K562 (cell line): ENCODE data around the gene ACSL3. TPM values are rescaled to one million over a fixed set of nuclear protein-coding genes. Genes with fewer than 3 reads are reported as not detected.

Experiments
- ATAC-seq: fragments of 200-7000 bp; cut with Tn5 transposase; 3 replicates; pipeline ENCODE4 v1.9.1; 2020; ENCODE audit warnings: moderate library complexity
- BruUV-seq: library from RNA; stranded (reverse); fragments of 400-500 nt; replicated peaks from 2 replicates; lab custom pipeline; 2021; lab: Mats Ljungman, UMichigan
- CTCF ChIA-PET: fragments of 300-600 bp; formaldehyde crosslinking; extraction: SDS; loops from one replicate; lab custom pipeline; 2021; ENCODE audit warnings: low intra/inter-chr PET ratio; lab: Yijun Ruan, JAX
- POLR2A ChIA-PET: fragments of 300-600, 350-650 bp; sonication (Branson Sonifier 250); formaldehyde crosslinking; extraction: SDS; loops from one replicate; lab custom pipeline; 2021; ENCODE audit warnings: antibody characterized with exemption, inconsistent platforms; lab: Yijun Ruan, JAX
- DNase-seq, 4 experiments: peaks; one replicate each; pipeline versions ENCODE4 v3.0.0 to v3.0.0-alpha.2; 2011 to 2018; ENCODE audit warnings: low spot score in 3 of 4, mixed read lengths in 3 of 4; ENCODE audit errors: extremely low read depth in 1 of 4
- FAIRE-seq: peaks from 2 replicates; lab custom pipeline; 2011; peaks lifted over from hg19 to GRCh38; lab: Jason Lieb, UNC
- H2AFZ ChIP-seq: 2 replicates; pipeline ENCODE4 v1.6.0; 2011; ENCODE audit warnings: low read depth, low read length, control low read depth, inconsistent platforms
- H3K27ac ChIP-seq: fragments of 200-600 bp; 3 replicates; pipeline ENCODE4 v1.8.0; 2011; ENCODE audit warnings: low read depth, mild to moderate bottlenecking, control low read depth, inconsistent platforms, low read length, moderate library complexity, mixed read lengths; ENCODE audit errors: extremely low read depth
- H3K27me3 ChIP-seq, 2 experiments: fragments of 300-600 bp in 1 of 2; 2 replicates in 1 of 2; 3 replicates in 1 of 2; pipeline versions ENCODE4 v1.6.0 to v1.8.0; 2011; ENCODE audit warnings: inconsistent platforms in 2 of 2, low read length in 2 of 2, mild to moderate bottlenecking in 1 of 2, mixed read lengths in 1 of 2, moderate library complexity in 1 of 2; ENCODE audit not compliant: control insufficient read depth in 2 of 2, insufficient read depth in 2 of 2
- H3K36me3 ChIP-seq: fragments of 300-600 bp; 3 replicates; pipeline ENCODE4 v1.8.0; 2011; ENCODE audit warnings: mild to moderate bottlenecking, low read length, inconsistent platforms; ENCODE audit not compliant: control insufficient read depth, insufficient read depth
- H3K4me1 ChIP-seq, 2 experiments: fragments of 200-600 bp in 1 of 2; replicated peaks in 1 of 2; 2 replicates in 1 of 2; 3 replicates in 1 of 2; pipeline versions ENCODE4 v1.5.1 to v1.8.0; 2011; ENCODE audit warnings: inconsistent platforms in 2 of 2, low read length in 2 of 2, mild to moderate bottlenecking in 1 of 2, mixed read lengths in 1 of 2, moderate library complexity in 1 of 2; ENCODE audit not compliant: control insufficient read depth in 2 of 2, insufficient read depth in 2 of 2
- H3K4me2 ChIP-seq: 2 replicates; pipeline ENCODE4 v1.6.1; 2011; ENCODE audit warnings: low read length, control low read depth, inconsistent platforms, mixed read lengths; ENCODE audit not compliant: insufficient read depth
- H3K4me3 ChIP-seq: fragments of 200-600 bp; sonication (generic), shearing (Covaris generic); 2 replicates; pipeline ENCODE4 v1.5.1; 2016; ENCODE audit warnings: control low read depth, inconsistent platforms
- H3K79me2 ChIP-seq: fragments of 200-600 bp; 3 replicates; pipeline ENCODE4 v1.8.0; 2011; ENCODE audit warnings: low read length, inconsistent platforms; ENCODE audit not compliant: control insufficient read depth, insufficient read depth
- H3K9ac ChIP-seq, 2 experiments: 2 replicates each; pipeline versions ENCODE4 v1.6.0 to v1.6.1; 2011; ENCODE audit warnings: low read depth in 2 of 2, low read length in 2 of 2, control low read depth in 1 of 2, inconsistent platforms in 1 of 2, mild to moderate bottlenecking in 1 of 2, mixed read lengths in 1 of 2; ENCODE audit not compliant: insufficient read depth in 1 of 2
- H3K9me1 ChIP-seq: one replicate; pipeline ENCODE4 v1.6.0; 2011; ENCODE audit warnings: inconsistent platforms, mild to moderate bottlenecking, low read length, moderate library complexity; ENCODE audit not compliant: control insufficient read depth, insufficient read depth
- H3K9me3 ChIP-seq: replicated peaks from 2 replicates; pipeline ENCODE4 v1.5.1; 2011; ENCODE audit warnings: low read depth, low read length, inconsistent platforms; ENCODE audit not compliant: control insufficient read depth, insufficient read depth
- H4K20me1 ChIP-seq: replicated peaks from 2 replicates; pipeline ENCODE4 v1.6.1; 2011; ENCODE audit warnings: low read length, inconsistent platforms, mixed read lengths; ENCODE audit not compliant: control insufficient read depth, insufficient read depth
- BCOR ChIP-seq: fragments of 450-650 bp; IDR thresholded peaks from 2 replicates; pipeline ENCODE4 v1.6.1; 2016
- C11orf30 ChIP-seq: fragments of 450-650 bp; IDR thresholded peaks from 2 replicates; pipeline ENCODE4 v1.6.1; 2016; ENCODE audit warnings: low read depth, mild to moderate bottlenecking
- CREBBP ChIP-seq: IDR thresholded peaks from one replicate; pipeline ENCODE4 v1.6.1; 2012; ENCODE audit warnings: low read depth, mild to moderate bottlenecking, control low read depth, inconsistent platforms, low read length
- DACH1 ChIP-seq: fragments of 450-650 bp; IDR thresholded peaks from 2 replicates; pipeline ENCODE4 v1.6.1; 2018; ENCODE audit not compliant: partially characterized antibody
- ELK3 ChIP-seq: fragments of 450-650 bp; formaldehyde crosslinking; IDR thresholded peaks from 2 replicates; pipeline ENCODE4 v1.4.0; 2020; ENCODE audit warnings: mild to moderate bottlenecking
- FOXK2 ChIP-seq, 2 experiments: fragments of 450-650 bp; IDR thresholded peaks in 1 of 2; conservative IDR thresholded peaks in 1 of 2; 2 replicates each; pipeline ENCODE4 v1.6.1; 2016; ENCODE audit warnings: low read depth in 2 of 2, mild to moderate bottlenecking in 1 of 2
- ILF3 ChIP-seq: fragments of 450-650 bp; IDR thresholded peaks from 2 replicates; pipeline ENCODE4 v1.6.1; 2018; ENCODE audit warnings: antibody characterized with exemption, mild to moderate bottlenecking, moderate library complexity, borderline replicate concordance
- NFIC ChIP-seq: fragments of 450-650 bp; IDR thresholded peaks from 2 replicates; pipeline ENCODE4 v1.6.1; 2017; ENCODE audit warnings: mild to moderate bottlenecking, inconsistent platforms
- NR1H2 ChIP-seq: sonication (generic); formaldehyde crosslinking; IDR thresholded peaks from 2 replicates; pipeline ENCODE4 v1.4.0; 2020; ENCODE audit warnings: mild to moderate bottlenecking, missing genetic modification reagents
- RBM22 ChIP-seq: fragments of 200-400 bp; formaldehyde crosslinking; IDR thresholded peaks from 2 replicates; pipeline ENCODE4 v1.6.1; 2018; ENCODE audit warnings: low read length, low read depth; ENCODE audit not compliant: poor library complexity, severe bottlenecking
- SMARCA5 ChIP-seq: fragments of 450-650 bp; IDR thresholded peaks from 2 replicates; pipeline ENCODE4 v1.6.1; 2016
- ZFP1 ChIP-seq: fragments of 450-650 bp; formaldehyde crosslinking; IDR thresholded peaks from 2 replicates; pipeline ENCODE4 v1.4.0; 2020; ENCODE audit warnings: mild to moderate bottlenecking, mixed read lengths
- ZNF75A ChIP-seq: fragments of 450-650 bp; formaldehyde crosslinking; IDR thresholded peaks from 2 replicates; pipeline ENCODE4 v1.4.0; 2020; ENCODE audit warnings: mild to moderate bottlenecking
- WGBS: fragments of 100-300 bp; shearing (Covaris generic); methylation state at CpG from one replicate; pipeline ENCODE4 v1.1.6; 2016; ENCODE audit warnings: low coverage, mixed read lengths; ENCODE audit not compliant: insufficient coverage; ENCODE audit errors: missing lambda C conversion rate; 5-methylcytosine and 5-hydroxymethylcytosine counted together
- in situ Hi-C: fragments of 300-500 bp; cut with MboI; formaldehyde crosslinking; loops from 4 replicates; pipeline ENCODE4 v1.15.0; 2018; ENCODE audit warnings: inconsistent platforms, mixed read lengths
- intact Hi-C: fragments of 100-400 bp; cut with micrococcal nuclease; formaldehyde crosslinking; loops from 2 replicates; pipeline ENCODE4 v1.14.2; 2022
- polyA plus RNA-seq, 8 experiments: library from polyadenylated mRNA; depleted of rRNA in 4 of 8; stranded (reverse) in 5 of 8; unstranded in 3 of 8; fragments of >200 nt; fragmentation: Nextera tagmentation in 2 of 8; fragmentation: Illumina TruSeq in 1 of 8; extraction: Ambion mirVana in 2 of 8; extraction: Trizol in 1 of 8; gene quantifications; 2 replicates each; pipeline versions ENCODE4 v1.2.1 to v1.2.3, GENCODE V29; 2011 to 2014; ENCODE audit warnings: inconsistent platforms in 1 of 8, missing spikeins in 1 of 8
- total RNA-seq, 7 experiments: library from RNA; depleted of rRNA in 6 of 7; stranded (reverse); fragments of >200 nt in 6 of 7; fragmentation: Illumina TruSeq in 2 of 7; extraction: Trizol in 2 of 7; gene quantifications; 2 replicates each; pipeline versions ENCODE4 v1.2.1 to v1.2.3, GENCODE V29; 2011 to 2021; ENCODE audit warnings: low replicate concordance in 1 of 7

The ACSL3 gene
- total and polyA plus RNA-seq, 9 of the 15 experiments (the other 6 are each of a cell fraction or from before 2014, with no cell fraction given): 21.3 to 123 (median 85.2) TPM

GRCh38 chr2:222960126-222960525 is 99.3 kb downstream of the ACSL3 start:
- TF ChIP-seq RBM22: no peak
- TF ChIP-seq CREBBP: no peak
- no peak for TF ChIP-seq ZNF75A (CRISPR knock-in tag)
- TF ChIP-seq BCOR: no peak
- no peak for TF ChIP-seq NFIC
- TF ChIP-seq ZFP1 (CRISPR knock-in tag): no peak
- no peak for TF ChIP-seq DACH1
- no peak for TF ChIP-seq ILF3
- TF ChIP-seq C11orf30: no peak
- no peak for TF ChIP-seq NR1H2 (CRISPR knock-in tag)
- TF ChIP-seq SMARCA5: no peak
- no peak for TF ChIP-seq ELK3 (CRISPR knock-in tag)
- TF ChIP-seq FOXK2 (conservative IDR thresholded peaks at IDR 0.05 in 1 of 2, IDR thresholded peaks at IDR 0.05 in 1 of 2; ENCODE audit: low read depth in 2 of 2): no peak
- no TSS peak for BruUV-seq
- H3K4me2 ChIP-seq: no peak overlapping the region
- DNase-seq (no peak), FAIRE-seq (no peak), ATAC-seq (no peak)
- no peak overlapping the region for H3K9ac ChIP-seq
- H4K20me1 ChIP-seq: no peaks in the 10 kb centered on the region
- no peak overlapping the region for H3K27ac ChIP-seq
- no peaks in the 10 kb centered on the region for H3K79me2 ChIP-seq
- CTCF ChIA-PET: interaction anchor here (0.5 kb wide), 1 partner anchor 767 kb away, joined by 4 read pairs; no protein-coding TSS in a partner anchor
- in situ Hi-C loops (loop anchor here (25.0 kb wide), 1 partner anchor 852 kb away; no protein-coding TSS in a partner anchor), intact Hi-C loops (no loop called here)
- no peaks in the 10 kb centered on the region for H3K9me1 ChIP-seq
- H3K4me3 ChIP-seq: no peak overlapping the region
- no peaks in the 10 kb centered on the region for H3K4me1 ChIP-seq
- no peak overlapping the region for H2AFZ ChIP-seq
- H3K9me3 ChIP-seq: no peaks in the 10 kb centered on the region
- 0% methylated on average over 6 of the region's 6 CpGs for WGBS
- POLR2A ChIA-PET: interaction anchor here (1.3 kb wide), 1 partner anchor 13 kb away, joined by 3 read pairs; no protein-coding TSS in a partner anchor
- no peaks in the 10 kb centered on the region for H3K27me3 ChIP-seq
- H3K36me3 ChIP-seq: no peaks in the 10 kb centered on the region
